OCI-LY1 (cell line): ENCODE measurements around the gene RECK.

ENCODE experiments used
- EZH2 ChIP-seq: fragments of 200-600 bp; sonication (generic), shearing (Covaris generic); IDR thresholded peaks from 2 replicates; pipeline ENCODE4 v1.8.0; 2017; ENCODE audit warnings: borderline replicate concordance, mixed run types, mild to moderate bottlenecking, antibody characterized with exemption, low read length, moderate library complexity, mixed read lengths
- TF ChIP-seq, protein P1 (sequence below): fragments of 200-600 bp; sonication (generic), shearing (Covaris generic); IDR thresholded peaks from 2 replicates; pipeline ENCODE4 v1.5.1; 2017; ENCODE audit warnings: mild to moderate bottlenecking, antibody characterized with exemption, low read length, moderate library complexity, mixed read lengths

DNA sequence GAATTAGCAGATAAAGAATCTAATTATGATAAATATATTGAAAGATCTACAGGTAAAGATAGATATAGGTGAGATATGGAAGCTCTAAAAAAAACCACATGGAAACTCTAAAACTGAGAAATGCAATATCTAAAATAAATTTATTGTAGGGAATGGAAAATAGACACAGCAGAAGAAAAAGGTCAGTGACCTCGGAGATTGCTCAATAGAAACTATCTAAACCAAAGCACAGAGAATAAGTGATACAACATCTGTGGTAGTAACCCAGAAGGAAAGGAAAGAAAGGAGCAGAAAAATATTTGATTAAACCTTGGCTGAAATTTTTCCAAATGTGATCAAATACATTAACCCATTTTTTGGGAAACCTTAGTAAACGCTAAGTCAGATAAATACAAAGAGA, 56.7 kb downstream of the RECK start:
- TF ChIP-seq, protein P1, sequence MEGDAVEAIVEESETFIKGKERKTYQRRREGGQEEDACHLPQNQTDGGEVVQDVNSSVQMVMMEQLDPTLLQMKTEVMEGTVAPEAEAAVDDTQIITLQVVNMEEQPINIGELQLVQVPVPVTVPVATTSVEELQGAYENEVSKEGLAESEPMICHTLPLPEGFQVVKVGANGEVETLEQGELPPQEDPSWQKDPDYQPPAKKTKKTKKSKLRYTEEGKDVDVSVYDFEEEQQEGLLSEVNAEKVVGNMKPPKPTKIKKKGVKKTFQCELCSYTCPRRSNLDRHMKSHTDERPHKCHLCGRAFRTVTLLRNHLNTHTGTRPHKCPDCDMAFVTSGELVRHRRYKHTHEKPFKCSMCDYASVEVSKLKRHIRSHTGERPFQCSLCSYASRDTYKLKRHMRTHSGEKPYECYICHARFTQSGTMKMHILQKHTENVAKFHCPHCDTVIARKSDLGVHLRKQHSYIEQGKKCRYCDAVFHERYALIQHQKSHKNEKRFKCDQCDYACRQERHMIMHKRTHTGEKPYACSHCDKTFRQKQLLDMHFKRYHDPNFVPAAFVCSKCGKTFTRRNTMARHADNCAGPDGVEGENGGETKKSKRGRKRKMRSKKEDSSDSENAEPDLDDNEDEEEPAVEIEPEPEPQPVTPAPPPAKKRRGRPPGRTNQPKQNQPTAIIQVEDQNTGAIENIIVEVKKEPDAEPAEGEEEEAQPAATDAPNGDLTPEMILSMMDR, result no peak
- TF ChIP-seq EZH2, result no peak
